Thymus (tissue), 11 donors: Measurements from ENCODE around the gene ARID1B. TPM values are rescaled to one million over a fixed set of nuclear protein-coding genes. Genes with fewer than 3 reads are reported as not detected.

Experiments
- DNase-seq, 9 donors: peaks; one replicate each; pipeline ENCODE4 v3.0.0-alpha.2; 2013; ENCODE audit warnings: low spot score in 9 of 9, low read depth in 6 of 9, missing footprints in 1 of 9
- H3K27ac ChIP-seq, 2 donors: one replicate each; pipeline ENCODE4 v1.5.1; 2013; ENCODE audit warnings: control low read depth in 1 of 2, low read depth in 1 of 2, low read length in 1 of 2, mild to moderate bottlenecking in 1 of 2, moderate library complexity in 1 of 2
- H3K27me3 ChIP-seq, 2 donors: one replicate each; pipeline ENCODE4 v1.5.1; 2013; ENCODE audit warnings: low read length in 1 of 2; ENCODE audit not compliant: control insufficient read depth in 2 of 2, insufficient read depth in 1 of 2
- H3K36me3 ChIP-seq, 2 donors: one replicate each; pipeline ENCODE4 v1.5.1; 2013; ENCODE audit warnings: low read length in 1 of 2, mild to moderate bottlenecking in 1 of 2, moderate library complexity in 1 of 2; ENCODE audit not compliant: control insufficient read depth in 2 of 2, insufficient read depth in 2 of 2
- H3K4me1 ChIP-seq, 2 donors: one replicate each; pipeline ENCODE4 v1.5.1; 2013; ENCODE audit warnings: low read length in 2 of 2; ENCODE audit not compliant: control insufficient read depth in 2 of 2, insufficient read depth in 2 of 2
- H3K4me3 ChIP-seq, 2 donors: one replicate each; pipeline ENCODE4 v1.5.1; 2013; ENCODE audit warnings: low read length in 2 of 2, control low read depth in 1 of 2, mild to moderate bottlenecking in 1 of 2
- H3K9me3 ChIP-seq, 2 donors: one replicate each; pipeline ENCODE4 v1.5.1; 2013; ENCODE audit warnings: low read length in 1 of 2, mild to moderate bottlenecking in 1 of 2; ENCODE audit not compliant: control insufficient read depth in 2 of 2, insufficient read depth in 1 of 2
- WGBS: extraction: QIAGEN DNeasy Blood & Tissue Kit; methylation state at CpG from one replicate; pipeline ENCODE4 v1.1.7; 2013; 5-methylcytosine and 5-hydroxymethylcytosine counted together
- polyA plus RNA-seq: library from polyadenylated mRNA; stranded (reverse); fragments of 200-250 nt; gene quantifications from one replicate; pipeline ENCODE4 v1.2.3, GENCODE V29; 2013
- total RNA-seq: library from RNA; stranded (reverse); fragments of 120-200 nt; gene quantifications from one replicate; pipeline ENCODE4 v1.2.4, GENCODE V29; 2013
- donor health status: healthy.

ARID1B gene
- total and polyA plus RNA-seq, 2 donors: 24.0 to 26.5 TPM

DNA sequence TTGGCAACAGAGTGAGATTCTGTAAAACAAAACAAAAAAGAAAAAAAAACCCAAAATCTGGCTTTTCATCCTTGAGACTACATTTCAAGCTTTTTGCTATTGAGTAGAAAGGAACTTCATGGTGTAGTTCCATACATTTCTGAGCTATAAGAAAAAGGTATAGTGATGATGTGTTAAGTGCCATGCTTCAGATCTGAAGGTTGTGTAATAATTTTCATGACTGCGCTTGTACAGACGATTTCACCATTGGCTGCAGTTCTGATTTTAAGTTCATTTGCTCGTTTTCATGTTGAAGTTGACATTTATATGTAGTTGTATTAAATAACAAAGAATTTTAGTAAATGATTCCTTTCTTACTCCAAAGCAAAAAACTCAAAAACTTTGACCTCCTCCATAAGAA, 247.6 kb downstream of the ARID1B start:
- H3K4me1 ChIP-seq: peaks cover 6% of the 10 kb centered on the region in 2 donors
- no peak overlapping the region for H3K4me3 ChIP-seq
- WGBS: 92% methylated on average over 3 of the region's 3 CpGs
- H3K9me3 ChIP-seq: peaks cover 0 to 3% of the 10 kb centered on the region in 2 donors
- no peaks in the 10 kb centered on the region for H3K36me3 ChIP-seq
- no peaks in the 10 kb centered on the region for H3K27me3 ChIP-seq
- H3K27ac ChIP-seq: no peak overlapping the region
- DNase-seq: no peak

- no peak overlapping the region for H3K27ac ChIP-seq
- no peak for DNase-seq
- H3K27me3 ChIP-seq: no peaks in the 10 kb centered on the region
- H3K4me1 ChIP-seq: peaks cover 4% of the 10 kb centered on the region in 2 donors
- 89% methylated on average over 1 of the region's 1 CpG for WGBS
- H3K9me3 ChIP-seq: peaks cover 0 to 3% of the 10 kb centered on the region in 2 donors
- H3K4me3 ChIP-seq: no peak overlapping the region
- H3K36me3 ChIP-seq: no peaks in the 10 kb centered on the region
These were observed 248.3 kb downstream of the ARID1B start for GRCh38 chr6:157025437-157025836.

GRCh38 chr6:157029980-157030690, 253.0 kb downstream of the ARID1B start:
- no peak overlapping the region for H3K27ac ChIP-seq
- no peaks in the 10 kb centered on the region for H3K27me3 ChIP-seq
- H3K4me3 ChIP-seq: no peak overlapping the region
- DNase-seq: no peak
- no peaks in the 10 kb centered on the region for H3K36me3 ChIP-seq
- WGBS: 95% methylated on average over 4 of the region's 4 CpGs
- peaks cover 0 to 3% of the 10 kb centered on the region in 2 donors for H3K4me1 ChIP-seq
- peaks cover 0 to 3% of the 10 kb centered on the region in 2 donors for H3K9me3 ChIP-seq

DNA sequence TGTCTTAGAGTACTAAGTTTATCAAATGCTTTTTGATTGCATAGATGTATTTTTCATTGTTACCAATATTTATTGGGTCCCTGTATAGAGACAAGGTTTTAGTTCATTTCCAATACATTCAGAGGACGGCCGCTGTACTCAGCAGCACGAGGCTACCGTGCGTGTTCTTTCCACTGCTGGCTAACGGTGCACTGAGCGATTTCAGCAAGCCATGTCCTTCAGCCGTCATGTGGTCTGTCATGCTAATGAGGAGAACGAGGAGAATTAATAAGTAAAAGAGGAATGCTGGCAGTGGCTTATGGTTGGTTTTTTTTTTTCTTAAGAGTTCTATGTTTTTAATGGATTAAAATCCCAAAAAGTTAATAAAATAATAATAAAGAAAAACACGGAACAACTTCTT, 253.6 kb downstream of the ARID1B start:
- H3K4me1 ChIP-seq: peaks cover 0 to 3% of the 10 kb centered on the region in 2 donors
- WGBS: 94% methylated on average over 10 of the region's 10 CpGs
- no peak for DNase-seq

DNA sequence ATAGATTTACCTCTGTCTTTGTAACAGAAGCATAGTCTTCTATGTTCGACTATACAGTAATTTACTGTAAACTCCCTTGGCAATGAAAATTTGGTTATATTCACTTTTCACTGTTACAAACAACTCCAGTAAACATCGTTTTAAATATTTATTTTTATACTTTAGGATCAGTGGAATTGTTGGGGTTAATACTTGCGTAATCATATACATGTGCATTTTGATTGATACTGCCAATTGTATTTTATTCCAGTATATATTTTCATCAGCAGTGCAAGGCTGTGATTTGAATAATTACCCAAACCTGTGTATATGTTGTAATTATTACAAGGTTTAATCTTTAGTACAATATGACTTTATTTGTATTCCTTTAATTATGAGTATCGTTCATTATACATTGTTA, 255.7 kb downstream of the ARID1B start:
- no peaks in the 10 kb centered on the region for H3K27me3 ChIP-seq
- no peak for DNase-seq
- no peaks in the 10 kb centered on the region for H3K36me3 ChIP-seq
- no peak overlapping the region for H3K4me3 ChIP-seq
- WGBS: 73% methylated on average over 4 of the region's 4 CpGs
- H3K4me1 ChIP-seq: peaks cover 3 to 7% of the 10 kb centered on the region in 2 donors
- H3K9me3 ChIP-seq: peaks cover 0 to 3% of the 10 kb centered on the region in 2 donors
- no peak overlapping the region for H3K27ac ChIP-seq

More for the DNA sequence above, 253.6 kb downstream of the ARID1B start:
- peaks cover 0 to 3% of the 10 kb centered on the region in 2 donors for H3K9me3 ChIP-seq
- no peak overlapping the region for H3K27ac ChIP-seq
- H3K36me3 ChIP-seq: no peaks in the 10 kb centered on the region
- H3K4me3 ChIP-seq: no peak overlapping the region
- no peaks in the 10 kb centered on the region for H3K27me3 ChIP-seq

- peak overlapping the region; percentile 36 to 72 for H3K27ac ChIP-seq
- peaks cover 3 to 7% of the 10 kb centered on the region in 2 donors for H3K4me1 ChIP-seq
- no peaks in the 10 kb centered on the region for H3K27me3 ChIP-seq
- no peaks in the 10 kb centered on the region for H3K36me3 ChIP-seq
- WGBS: 4% methylated on average over 5 of the region's 5 CpGs
- peak in 3 of 9 donors; percentile 32 to 62 (median 50) for DNase-seq
- peaks cover 0 to 3% of the 10 kb centered on the region in 2 donors for H3K9me3 ChIP-seq
- peak overlapping the region; percentile 37 to 54 for H3K4me3 ChIP-seq
These were observed 256.4 kb downstream of the ARID1B start for GRCh38 chr6:157033428-157034140.

GRCh38 chr6:157034436-157035230, 257.5 kb downstream of the ARID1B start:
- Histone ChIP-seq H3K27me3 (no peaks in the 10 kb centered on the region), H3K27ac (no peak overlapping the region), H3K9me3 (peaks cover 0 to under 1% of the 10 kb centered on the region in 2 donors), H3K36me3 (no peaks in the 10 kb centered on the region), H3K4me3 (no peak overlapping the region), H3K4me1 (peaks cover 3 to 7% of the 10 kb centered on the region in 2 donors)
- 43% methylated on average over 6 of the region's 6 CpGs for WGBS
- peak in 2 of 9 donors; percentile 17 to 62 for DNase-seq

- H3K27ac ChIP-seq: no peak overlapping the region
- H3K4me3 ChIP-seq: no peak overlapping the region
- WGBS: 96% methylated on average over 2 of the region's 2 CpGs
- no peaks in the 10 kb centered on the region for H3K27me3 ChIP-seq
- no peak for DNase-seq
- peaks cover 3 to 7% of the 10 kb centered on the region in 2 donors for H3K4me1 ChIP-seq
- no peaks in the 10 kb centered on the region for H3K36me3 ChIP-seq
- no peaks in the 10 kb centered on the region for H3K9me3 ChIP-seq
These were observed 258.4 kb downstream of the ARID1B start for GRCh38 chr6:157035546-157035945.
